Mucosa of descending colon (tissue), 3 donors: ENCODE measurements around the gene TCEAL1. TPM values are rescaled to one million over a fixed set of nuclear protein-coding genes. Genes with fewer than 3 reads are reported as not detected.
"Not testable (repeated sequence)": the region's sequence is repeated elsewhere in the genome, so short reads cannot be mapped to it uniquely, and the experiment has no call there.

Source experiments
- ATAC-seq: fragments of 200-7000 bp; cut with Tn5 transposase; one replicate; pipeline ENCODE4 v1.9.1; 2020; ENCODE audit warnings: mild to moderate bottlenecking, moderate library complexity
- DNase-seq, 3 donors: peaks; one replicate each; pipeline ENCODE4 v3.0.0-alpha.2; 2020
- H3K36me3 ChIP-seq: fragments of 200-600 bp; one replicate; pipeline ENCODE4 v1.8.0; 2021; ENCODE audit warnings: low read depth, mild to moderate bottlenecking
- H3K4me1 ChIP-seq: fragments of 200-600 bp; one replicate; pipeline ENCODE4 v1.8.0; 2021; ENCODE audit warnings: low read depth, mild to moderate bottlenecking
- H3K4me3 ChIP-seq: fragments of 200-600 bp; one replicate; pipeline ENCODE4 v1.8.0; 2021; ENCODE audit warnings: mild to moderate bottlenecking
- H3K9me3 ChIP-seq: fragments of 200-600 bp; one replicate; pipeline ENCODE4 v1.8.0; 2021; ENCODE audit warnings: mild to moderate bottlenecking
- CTCF ChIP-seq: fragments of 200-600 bp; IDR thresholded peaks from one replicate; pipeline ENCODE4 v1.8.0; 2022; ENCODE audit warnings: antibody characterized with exemption, mild to moderate bottlenecking
- intact Hi-C, 2 donors: fragments of 100-400 bp; cut with DNase I in 1 of 2; cut with micrococcal nuclease in 1 of 2; formaldehyde crosslinking; loops; one replicate each; pipeline versions ENCODE4 v1.11.0 to v1.11.1; 2022; cut with DNase I, micrococcal nuclease
- total RNA-seq, 3 donors: library from RNA; stranded (reverse); fragmentation: NEBNext Ultra II Directional in 2 of 3; extraction: Animal tissue kit (Norgen Biotek cat#: 25700) in 2 of 3; gene quantifications; one replicate each; pipeline versions ENCODE4 v1.2.1 to v1.2.4, GENCODE V29; 2021 to 2023
- donor health status: DM: no; HTN: no; CAD: no; lungs with moderate emphysema.
- donor health status: DM: no; HTN: no; CAD: no.
- donor health status: DM: no; HTN: yes; CAD: no.

TCEAL1 gene
- total RNA-seq, 3 donors from 2014 or later, result 7.2 to 44.0 (median 19.3) TPM

GRCh38 chrX:103658681-103659433 lies 30.1 kb downstream of the TCEAL1 start:
- H3K9me3 ChIP-seq, result no peaks in the 10 kb centered on the region

DNA sequence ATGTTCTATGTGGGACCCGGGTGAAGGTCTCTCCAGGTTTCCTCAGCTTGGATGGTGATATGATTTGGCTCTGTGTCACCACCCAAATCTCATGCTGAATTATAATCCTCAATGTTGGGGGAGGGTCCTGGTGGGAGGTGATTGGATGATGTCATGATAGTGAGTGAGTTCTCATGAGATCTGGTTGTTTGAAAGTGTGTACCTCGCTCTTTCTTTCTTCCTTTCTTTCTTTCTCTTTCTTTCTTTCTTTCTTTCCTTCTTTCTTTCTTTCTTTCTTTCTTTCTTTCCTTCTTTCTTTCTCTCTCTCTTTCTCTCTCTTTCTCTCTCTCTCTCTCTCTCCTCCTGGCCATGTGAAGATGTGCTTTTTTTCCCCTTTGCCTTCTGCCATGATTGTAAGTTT lies 30.7 kb downstream of the TCEAL1 start:
- H3K36me3 ChIP-seq, H3K9me3 ChIP-seq, H3K4me3 ChIP-seq, ATAC-seq, intact Hi-C loops, DNase-seq, H3K4me1 ChIP-seq: not testable (repeated sequence)

More at GRCh38 chrX:103658681-103659433, 30.1 kb downstream of the TCEAL1 start:
- H3K4me1 ChIP-seq, result no peaks in the 10 kb centered on the region
- H3K36me3 ChIP-seq, result no peaks in the 10 kb centered on the region
- ATAC-seq, result no peak
- no peak for DNase-seq
- H3K4me3 ChIP-seq, result no peak overlapping the region
- intact Hi-C loops, result no loop called here
- TF ChIP-seq CTCF, result no peak

DNA sequence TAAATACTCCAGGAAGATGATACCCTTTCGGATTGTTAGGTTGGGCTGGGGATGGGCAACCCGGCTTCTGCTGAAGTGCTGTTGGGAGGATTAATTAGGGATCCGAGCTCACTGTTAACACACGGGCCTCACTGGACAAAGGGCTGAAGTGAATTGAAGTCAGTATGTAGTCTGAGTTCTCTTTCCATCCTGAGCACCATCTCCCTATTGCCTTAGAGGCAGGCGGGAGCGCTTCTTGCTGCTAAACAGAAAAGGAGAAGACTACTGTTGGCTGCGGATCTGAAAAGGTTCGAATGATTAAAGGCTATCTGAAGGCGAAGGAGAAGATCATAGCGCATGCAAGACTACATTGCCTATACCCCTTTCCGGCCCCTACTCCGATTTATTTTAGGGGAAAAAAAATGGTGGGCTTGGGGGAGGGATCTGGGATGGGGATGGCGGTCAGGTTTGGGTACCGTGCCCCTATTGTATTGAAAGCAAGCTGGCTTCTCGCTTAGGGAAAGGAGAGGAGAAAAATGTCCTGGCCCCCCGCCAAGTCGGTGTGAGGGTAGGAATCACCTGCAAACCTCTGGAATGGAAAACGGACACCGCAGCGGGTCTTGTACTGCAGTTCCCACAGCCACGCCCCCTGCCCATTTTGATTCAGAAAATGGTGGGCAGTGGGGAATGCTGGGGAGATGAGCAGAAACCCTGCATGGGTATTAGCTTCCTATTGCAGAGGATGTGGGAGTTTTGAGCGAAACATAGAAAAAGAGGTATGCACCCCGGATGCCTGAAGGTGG lies 35.4 kb downstream of the TCEAL1 start:
- no peak overlapping the region for H3K4me3 ChIP-seq
- no peaks in the 10 kb centered on the region for H3K36me3 ChIP-seq
- ATAC-seq (no peak), DNase-seq (peak in 1 of 3 donors; percentile 2)
- intact Hi-C loops, result no loop called here
- no peaks in the 10 kb centered on the region for H3K4me1 ChIP-seq
- H3K9me3 ChIP-seq, result no peaks in the 10 kb centered on the region
- no peak for TF ChIP-seq CTCF

- Histone ChIP-seq H3K4me3 (no peak overlapping the region), H3K9me3 (no peaks in the 10 kb centered on the region), H3K4me1 (no peaks in the 10 kb centered on the region), H3K36me3 (no peaks in the 10 kb centered on the region)
- DNase-seq, result no peak
- no peak for TF ChIP-seq CTCF
- ATAC-seq, result no peak
- intact Hi-C loops, result no loop called here
These were observed 37.7 kb downstream of the TCEAL1 start for GRCh38 chrX:103666202-103667107.

GRCh38 chrX:103669745-103670144 lies 41.0 kb downstream of the TCEAL1 start:
- Histone ChIP-seq H3K36me3 (no peaks in the 10 kb centered on the region), H3K4me1 (no peaks in the 10 kb centered on the region), H3K9me3 (no peaks in the 10 kb centered on the region), H3K4me3 (no peak overlapping the region)
- TF ChIP-seq CTCF, result no peak
- DNase-seq (no peak), ATAC-seq (no peak)
- intact Hi-C loops, result no loop called here
